H1 (cell line): ENCODE results near the gene S1PR2. TPM values are rescaled to one million over a fixed set of nuclear protein-coding genes. Genes with fewer than 3 reads are reported as not detected.

Experiments
- BRCA1 ChIP-seq: IDR thresholded peaks from 2 replicates; pipeline ENCODE4 v1.6.1; 2012; ENCODE audit warnings: low read depth, low read length, improper control_type of control experiment
- CHD1 ChIP-seq: IDR thresholded peaks from 2 replicates; pipeline ENCODE4 v1.6.1; 2012; ENCODE audit warnings: low read depth, low read length, improper control_type of control experiment
- HDAC6 ChIP-seq: IDR thresholded peaks from one replicate; pipeline ENCODE4 v1.7.1; 2012; ENCODE audit warnings: low read depth, mild to moderate bottlenecking, inconsistent platforms, low read length, moderate library complexity
- KDM4A ChIP-seq: IDR thresholded peaks from one replicate; pipeline ENCODE4 v1.7.1; 2012; ENCODE audit warnings: low read depth, mild to moderate bottlenecking, moderate library complexity, low read length, inconsistent platforms; ENCODE audit not compliant: severe bottlenecking
- TAF7 ChIP-seq: optimal IDR thresholded peaks from 2 replicates; pipeline ENCODE3; 2011; ENCODE audit warnings: low read depth, mild to moderate bottlenecking, inconsistent platforms, low read length, moderate library complexity, borderline replicate concordance
- TCF12 ChIP-seq: IDR thresholded peaks from 2 replicates; pipeline ENCODE4 v1.6.1; 2011; ENCODE audit warnings: low read depth, mild to moderate bottlenecking, low read length
- polyA plus RNA-seq, 7 experiments: library from polyadenylated mRNA; depleted of rRNA in 3 of 7; stranded (reverse) in 5 of 7; unstranded in 2 of 7; fragments of >200 nt in 5 of 7; fragments of 200-250 nt in 2 of 7; gene quantifications; 1 replicate in 5 of 7; 2 replicates in 1 of 7; 4 replicates in 1 of 7; pipeline versions ENCODE4 v1.2.1 to v1.2.3, GENCODE V29; 2011 to 2013; ENCODE audit warnings: missing spikeins in 2 of 7, mixed read lengths in 2 of 7
- total RNA-seq: library from RNA; stranded (reverse); fragmentation: NEBNext Ultra II Directional; extraction: Animal tissue kit (Norgen Biotek cat#: 25700); gene quantifications from 2 replicates; pipeline ENCODE4 v1.2.1, GENCODE V29; 2021
- TF ChIP-seq, protein P1 (sequence below): fragments of 300-600 bp; sonication (generic); IDR thresholded peaks from 2 replicates; pipeline ENCODE4 v1.7.1; 2012; ENCODE audit warnings: low read length, moderate library complexity, mild to moderate bottlenecking, inconsistent platforms; ENCODE audit not compliant: insufficient replicate concordance
- TF ChIP-seq, protein P2 (sequence below), 3 experiments: IDR thresholded peaks; 1 replicate in 2 of 3; 2 replicates in 1 of 3; pipeline versions ENCODE4 v1.5.1 to v1.6.1; 2011; ENCODE audit warnings: low read length in 3 of 3, mild to moderate bottlenecking in 3 of 3, inconsistent platforms in 2 of 3, low read depth in 1 of 3, moderate library complexity in 1 of 3; ENCODE audit not compliant: insufficient read depth in 1 of 3; ENCODE audit errors: control extremely low read depth in 1 of 3

S1PR2 gene
- total and polyA plus RNA-seq, 2 of the 8 experiments (the other 6 are each of a cell fraction or from before 2014, with no cell fraction given) = 17.5 to 19.4 TPM

DNA sequence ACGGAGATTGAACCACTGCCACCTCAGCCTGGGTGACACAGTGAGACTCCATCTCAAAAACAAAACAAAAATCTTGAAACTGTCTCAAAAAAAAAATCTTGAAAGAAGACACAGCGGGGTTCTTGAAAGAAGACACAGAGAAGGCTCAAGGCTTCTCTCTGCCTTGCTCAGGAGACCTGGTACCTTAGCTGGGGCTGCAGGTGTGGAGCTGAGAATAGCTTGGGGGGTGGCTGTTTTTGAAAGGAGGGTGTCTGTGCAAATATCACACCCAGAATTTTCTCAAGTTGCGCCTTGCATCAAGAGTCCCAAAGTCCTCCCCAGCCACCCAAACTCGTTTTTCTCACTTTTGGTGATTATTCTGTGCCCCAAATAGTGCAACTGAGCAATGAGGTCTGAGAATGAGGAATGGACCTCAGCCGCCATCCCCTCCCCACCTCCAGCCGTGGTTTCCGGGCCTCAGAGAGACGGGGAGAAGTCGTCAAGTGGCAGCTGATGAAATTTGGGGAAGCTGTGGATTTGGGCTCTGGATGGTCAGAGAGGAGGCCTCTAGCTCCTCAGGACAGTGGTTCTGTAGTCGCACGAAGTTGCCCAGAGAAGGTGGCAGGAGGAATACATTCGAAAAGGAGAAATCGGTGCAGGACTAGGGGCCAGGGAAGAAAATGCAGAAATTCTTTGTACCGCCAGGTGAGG is 8.8 kb downstream of the S1PR2 start (continued):
- TF ChIP-seq, protein P1, sequence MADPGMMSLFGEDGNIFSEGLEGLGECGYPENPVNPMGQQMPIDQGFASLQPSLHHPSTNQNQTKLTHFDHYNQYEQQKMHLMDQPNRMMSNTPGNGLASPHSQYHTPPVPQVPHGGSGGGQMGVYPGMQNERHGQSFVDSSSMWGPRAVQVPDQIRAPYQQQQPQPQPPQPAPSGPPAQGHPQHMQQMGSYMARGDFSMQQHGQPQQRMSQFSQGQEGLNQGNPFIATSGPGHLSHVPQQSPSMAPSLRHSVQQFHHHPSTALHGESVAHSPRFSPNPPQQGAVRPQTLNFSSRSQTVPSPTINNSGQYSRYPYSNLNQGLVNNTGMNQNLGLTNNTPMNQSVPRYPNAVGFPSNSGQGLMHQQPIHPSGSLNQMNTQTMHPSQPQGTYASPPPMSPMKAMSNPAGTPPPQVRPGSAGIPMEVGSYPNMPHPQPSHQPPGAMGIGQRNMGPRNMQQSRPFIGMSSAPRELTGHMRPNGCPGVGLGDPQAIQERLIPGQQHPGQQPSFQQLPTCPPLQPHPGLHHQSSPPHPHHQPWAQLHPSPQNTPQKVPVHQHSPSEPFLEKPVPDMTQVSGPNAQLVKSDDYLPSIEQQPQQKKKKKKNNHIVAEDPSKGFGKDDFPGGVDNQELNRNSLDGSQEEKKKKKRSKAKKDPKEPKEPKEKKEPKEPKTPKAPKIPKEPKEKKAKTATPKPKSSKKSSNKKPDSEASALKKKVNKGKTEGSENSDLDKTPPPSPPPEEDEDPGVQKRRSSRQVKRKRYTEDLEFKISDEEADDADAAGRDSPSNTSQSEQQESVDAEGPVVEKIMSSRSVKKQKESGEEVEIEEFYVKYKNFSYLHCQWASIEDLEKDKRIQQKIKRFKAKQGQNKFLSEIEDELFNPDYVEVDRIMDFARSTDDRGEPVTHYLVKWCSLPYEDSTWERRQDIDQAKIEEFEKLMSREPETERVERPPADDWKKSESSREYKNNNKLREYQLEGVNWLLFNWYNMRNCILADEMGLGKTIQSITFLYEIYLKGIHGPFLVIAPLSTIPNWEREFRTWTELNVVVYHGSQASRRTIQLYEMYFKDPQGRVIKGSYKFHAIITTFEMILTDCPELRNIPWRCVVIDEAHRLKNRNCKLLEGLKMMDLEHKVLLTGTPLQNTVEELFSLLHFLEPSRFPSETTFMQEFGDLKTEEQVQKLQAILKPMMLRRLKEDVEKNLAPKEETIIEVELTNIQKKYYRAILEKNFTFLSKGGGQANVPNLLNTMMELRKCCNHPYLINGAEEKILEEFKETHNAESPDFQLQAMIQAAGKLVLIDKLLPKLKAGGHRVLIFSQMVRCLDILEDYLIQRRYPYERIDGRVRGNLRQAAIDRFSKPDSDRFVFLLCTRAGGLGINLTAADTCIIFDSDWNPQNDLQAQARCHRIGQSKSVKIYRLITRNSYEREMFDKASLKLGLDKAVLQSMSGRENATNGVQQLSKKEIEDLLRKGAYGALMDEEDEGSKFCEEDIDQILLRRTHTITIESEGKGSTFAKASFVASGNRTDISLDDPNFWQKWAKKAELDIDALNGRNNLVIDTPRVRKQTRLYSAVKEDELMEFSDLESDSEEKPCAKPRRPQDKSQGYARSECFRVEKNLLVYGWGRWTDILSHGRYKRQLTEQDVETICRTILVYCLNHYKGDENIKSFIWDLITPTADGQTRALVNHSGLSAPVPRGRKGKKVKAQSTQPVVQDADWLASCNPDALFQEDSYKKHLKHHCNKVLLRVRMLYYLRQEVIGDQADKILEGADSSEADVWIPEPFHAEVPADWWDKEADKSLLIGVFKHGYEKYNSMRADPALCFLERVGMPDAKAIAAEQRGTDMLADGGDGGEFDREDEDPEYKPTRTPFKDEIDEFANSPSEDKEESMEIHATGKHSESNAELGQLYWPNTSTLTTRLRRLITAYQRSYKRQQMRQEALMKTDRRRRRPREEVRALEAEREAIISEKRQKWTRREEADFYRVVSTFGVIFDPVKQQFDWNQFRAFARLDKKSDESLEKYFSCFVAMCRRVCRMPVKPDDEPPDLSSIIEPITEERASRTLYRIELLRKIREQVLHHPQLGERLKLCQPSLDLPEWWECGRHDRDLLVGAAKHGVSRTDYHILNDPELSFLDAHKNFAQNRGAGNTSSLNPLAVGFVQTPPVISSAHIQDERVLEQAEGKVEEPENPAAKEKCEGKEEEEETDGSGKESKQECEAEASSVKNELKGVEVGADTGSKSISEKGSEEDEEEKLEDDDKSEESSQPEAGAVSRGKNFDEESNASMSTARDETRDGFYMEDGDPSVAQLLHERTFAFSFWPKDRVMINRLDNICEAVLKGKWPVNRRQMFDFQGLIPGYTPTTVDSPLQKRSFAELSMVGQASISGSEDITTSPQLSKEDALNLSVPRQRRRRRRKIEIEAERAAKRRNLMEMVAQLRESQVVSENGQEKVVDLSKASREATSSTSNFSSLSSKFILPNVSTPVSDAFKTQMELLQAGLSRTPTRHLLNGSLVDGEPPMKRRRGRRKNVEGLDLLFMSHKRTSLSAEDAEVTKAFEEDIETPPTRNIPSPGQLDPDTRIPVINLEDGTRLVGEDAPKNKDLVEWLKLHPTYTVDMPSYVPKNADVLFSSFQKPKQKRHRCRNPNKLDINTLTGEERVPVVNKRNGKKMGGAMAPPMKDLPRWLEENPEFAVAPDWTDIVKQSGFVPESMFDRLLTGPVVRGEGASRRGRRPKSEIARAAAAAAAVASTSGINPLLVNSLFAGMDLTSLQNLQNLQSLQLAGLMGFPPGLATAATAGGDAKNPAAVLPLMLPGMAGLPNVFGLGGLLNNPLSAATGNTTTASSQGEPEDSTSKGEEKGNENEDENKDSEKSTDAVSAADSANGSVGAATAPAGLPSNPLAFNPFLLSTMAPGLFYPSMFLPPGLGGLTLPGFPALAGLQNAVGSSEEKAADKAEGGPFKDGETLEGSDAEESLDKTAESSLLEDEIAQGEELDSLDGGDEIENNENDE = no peak
- TF ChIP-seq TAF7 (no peak), BRCA1 (no peak), CHD1 (no peak), TCF12 (no peak), HDAC6 (no peak), KDM4A (no peak)
- TF ChIP-seq, protein P2, sequence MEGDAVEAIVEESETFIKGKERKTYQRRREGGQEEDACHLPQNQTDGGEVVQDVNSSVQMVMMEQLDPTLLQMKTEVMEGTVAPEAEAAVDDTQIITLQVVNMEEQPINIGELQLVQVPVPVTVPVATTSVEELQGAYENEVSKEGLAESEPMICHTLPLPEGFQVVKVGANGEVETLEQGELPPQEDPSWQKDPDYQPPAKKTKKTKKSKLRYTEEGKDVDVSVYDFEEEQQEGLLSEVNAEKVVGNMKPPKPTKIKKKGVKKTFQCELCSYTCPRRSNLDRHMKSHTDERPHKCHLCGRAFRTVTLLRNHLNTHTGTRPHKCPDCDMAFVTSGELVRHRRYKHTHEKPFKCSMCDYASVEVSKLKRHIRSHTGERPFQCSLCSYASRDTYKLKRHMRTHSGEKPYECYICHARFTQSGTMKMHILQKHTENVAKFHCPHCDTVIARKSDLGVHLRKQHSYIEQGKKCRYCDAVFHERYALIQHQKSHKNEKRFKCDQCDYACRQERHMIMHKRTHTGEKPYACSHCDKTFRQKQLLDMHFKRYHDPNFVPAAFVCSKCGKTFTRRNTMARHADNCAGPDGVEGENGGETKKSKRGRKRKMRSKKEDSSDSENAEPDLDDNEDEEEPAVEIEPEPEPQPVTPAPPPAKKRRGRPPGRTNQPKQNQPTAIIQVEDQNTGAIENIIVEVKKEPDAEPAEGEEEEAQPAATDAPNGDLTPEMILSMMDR (IDR thresholded peaks at IDR 0.05; ENCODE audit: control extremely low read depth in 1 of 3, insufficient read depth in 1 of 3, low read depth in 1 of 3, low read length in 3 of 3) = no peak
